ENCODE results near the gene GAS5. TPM values are rescaled to one million over a fixed set of nuclear protein-coding genes. Genes with fewer than 3 reads are reported as not detected.
"Not testable (repeated sequence)": the region's sequence is repeated elsewhere in the genome, so short reads cannot be mapped to it uniquely, and the experiment has no call there.

Gene GAS5
- polyA plus RNA-seq (2013, experiment 1 of 2; ENCODE audit: insufficient read length): 390 TPM
- polyA plus RNA-seq (2013, experiment 2 of 2; ENCODE audit: insufficient read length): 402 TPM

GRCh38 chr1:173867753-173868265, at the start of gene GAS5:
TSS of gene GAS5 (minus strand) at chr1:173867989.
- DNase-seq: peak; percentile 100

GRCh38 chr1:173917149-173917548, 49.4 kb upstream of the GAS5 start, which contains the start of gene SERPINC1:
TSS of gene SERPINC1 (minus strand) at chr1:173917327. CDS start at chr1:173917259, 68 bp downstream.
- no peak for DNase-seq

GRCh38 chr1:173916667-173917066, 48.9 kb upstream of the GAS5 start:
- no peak for DNase-seq

GRCh38 chr1:173915596-173915995, 47.8 kb upstream of the GAS5 start:
- no peak for DNase-seq

- DNase-seq: no peak
Measured at GRCh38 chr1:173914366-173914871, 46.6 kb upstream of the GAS5 start.

- DNase-seq: no peak
Measured at GRCh38 chr1:173913111-173913510, 45.3 kb upstream of the GAS5 start.

- no peak for DNase-seq
Measured at GRCh38 chr1:173903827-173904531, 36.2 kb upstream of the GAS5 start.

DNA sequence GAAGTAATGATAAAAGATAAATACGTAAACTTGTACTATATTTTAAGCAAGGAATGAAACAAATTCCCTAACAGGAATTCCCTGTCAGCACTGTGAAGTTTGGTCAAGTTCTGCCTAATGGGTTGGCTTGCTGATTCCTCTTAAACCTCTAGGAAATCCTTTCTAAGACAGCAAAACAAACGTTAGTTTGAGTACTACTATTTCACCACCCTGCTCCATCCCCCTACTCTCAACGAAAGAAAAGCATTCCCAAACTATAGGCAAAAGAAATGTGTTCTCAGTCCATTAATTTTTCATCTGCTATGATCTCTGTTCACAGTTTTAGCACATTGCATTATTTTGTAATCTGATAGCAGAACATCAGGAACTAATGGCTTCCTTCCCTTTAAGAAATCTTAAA, 33.2 kb upstream of the GAS5 start:
- DNase-seq: no peak

- DNase-seq: no peak
Measured at GRCh38 chr1:173900427-173900826, 32.6 kb upstream of the GAS5 start.

GRCh38 chr1:173894189-173894588, 26.4 kb upstream of the GAS5 start:
- DNase-seq: no peak

GRCh38 chr1:173893611-173894010, 25.8 kb upstream of the GAS5 start:
- no peak for DNase-seq

- DNase-seq: no peak
Measured at GRCh38 chr1:173889885-173890284, 22.1 kb upstream of the GAS5 start.

DNA sequence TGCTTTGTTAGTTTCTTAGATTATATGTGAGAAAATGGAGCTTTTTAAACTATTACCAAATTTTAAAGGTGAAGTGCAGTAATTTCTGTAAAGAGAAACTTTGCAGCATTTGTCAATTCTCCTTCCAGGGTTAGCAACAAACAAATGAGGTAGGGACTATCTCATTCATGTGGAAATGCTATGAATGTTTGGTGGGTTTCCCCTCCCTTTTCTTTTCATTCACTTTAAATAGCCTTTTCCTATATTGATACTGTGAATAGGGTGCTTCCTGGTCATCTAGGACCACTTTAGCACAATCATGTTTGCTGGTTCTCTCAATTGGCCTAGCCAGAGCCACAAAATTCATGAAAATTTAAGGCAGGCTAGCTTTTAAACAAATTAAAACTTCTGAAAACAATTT, 21.0 kb upstream of the GAS5 start:
- DNase-seq: no peak

DNA sequence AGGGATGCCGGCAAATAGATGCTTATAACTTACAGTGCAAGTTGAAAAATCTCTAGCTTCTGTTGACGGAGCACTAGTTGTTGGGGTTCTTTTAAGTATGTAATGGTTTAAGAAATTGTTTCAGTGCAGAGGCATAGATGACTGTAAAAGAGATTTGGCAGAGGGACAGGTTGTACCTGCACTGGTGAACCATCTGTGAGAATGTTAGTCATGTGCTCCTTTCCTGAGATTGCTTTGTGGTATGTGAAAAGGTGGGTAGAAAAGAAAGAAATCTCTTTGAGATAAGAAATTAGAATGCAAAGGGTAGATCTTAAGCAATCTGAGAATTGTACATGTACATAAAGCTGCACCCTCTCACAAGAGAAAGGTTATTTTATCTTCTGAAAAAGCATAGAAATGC, 19.8 kb upstream of the GAS5 start:
- DNase-seq: no peak

- no peak for DNase-seq
Measured at GRCh38 chr1:173886746-173887611, 19.2 kb upstream of the GAS5 start.

DNA sequence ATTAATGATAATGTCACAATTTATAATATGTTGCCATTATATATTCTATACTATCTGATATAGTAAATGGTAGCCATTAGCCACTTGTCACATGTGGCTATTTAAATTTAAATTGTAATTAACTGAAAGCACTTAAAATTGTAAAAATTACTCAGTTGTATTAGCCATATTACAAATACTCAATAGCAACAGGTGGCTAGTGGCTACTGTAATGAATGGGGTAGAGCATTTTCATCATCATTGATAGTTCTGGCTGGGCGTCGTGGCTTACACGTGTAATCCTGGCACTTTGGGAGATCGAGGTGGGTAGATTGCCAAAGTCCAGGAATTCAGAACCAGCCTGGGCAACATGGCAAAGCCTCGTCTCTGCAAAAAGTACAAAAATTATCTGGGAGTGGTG, 16.9 kb upstream of the GAS5 start:
- no peak for DNase-seq

DNA sequence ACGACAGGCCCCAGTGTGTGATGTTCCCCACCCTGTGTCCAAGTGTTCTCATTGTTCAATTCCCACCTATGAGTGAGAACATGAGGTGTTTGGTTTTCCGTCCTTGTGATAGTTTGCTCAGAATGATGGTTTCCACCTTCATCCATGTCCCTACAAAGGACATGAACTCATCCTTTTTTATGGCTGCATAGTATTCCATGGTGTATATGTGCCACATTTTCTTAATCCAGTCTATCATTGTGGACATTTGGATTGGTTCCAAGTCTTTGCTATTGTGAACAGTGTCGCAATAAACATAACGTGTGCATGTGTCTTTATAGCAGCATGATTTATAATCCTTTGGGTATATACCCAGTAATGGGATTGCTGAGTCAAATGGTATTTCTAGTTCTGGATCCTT, 13.3 kb upstream of the GAS5 start:
- DNase-seq: not testable (repeated sequence)

DNA sequence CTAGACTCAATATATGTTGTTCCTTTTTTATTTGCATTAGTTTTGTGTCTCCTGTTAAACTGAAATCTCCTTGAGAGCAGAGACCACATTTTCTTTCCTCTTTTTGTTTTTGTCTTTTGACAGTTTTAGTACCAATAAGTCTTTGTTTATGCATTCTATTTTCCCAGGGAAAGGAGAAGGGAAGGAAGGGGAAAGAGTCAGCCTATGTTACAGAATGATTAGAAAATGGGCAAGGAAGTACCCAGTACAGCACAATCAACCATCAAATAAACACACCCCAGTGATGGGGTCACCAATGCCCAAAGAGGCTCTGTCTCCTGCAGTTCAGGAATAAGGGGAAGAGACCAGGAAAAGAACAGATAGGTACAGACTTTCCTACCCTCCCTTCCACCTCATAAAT, 10.5 kb upstream of the GAS5 start:
- DNase-seq: no peak

DNA sequence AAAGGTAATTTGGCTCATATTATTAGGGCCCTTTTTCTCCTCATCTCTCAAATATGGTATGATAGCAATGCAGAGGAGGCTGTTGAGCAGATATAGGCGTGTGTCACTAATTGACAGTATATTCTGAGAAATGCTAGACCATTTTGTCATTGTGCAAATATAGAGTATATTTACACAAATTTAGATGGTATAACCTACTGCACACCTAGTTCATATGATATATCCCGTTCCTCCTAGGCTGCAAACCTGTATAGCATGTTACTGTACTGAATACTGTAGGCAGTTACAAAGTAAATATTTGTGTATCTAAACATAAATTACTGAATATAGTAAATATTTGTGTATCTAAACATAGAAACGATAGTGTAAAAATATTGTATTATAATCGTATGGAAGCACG, 8.9 kb upstream of the GAS5 start:
- DNase-seq: no peak

- DNase-seq: no peak
Measured at GRCh38 chr1:173871500-173871899, 3.7 kb upstream of the GAS5 start.

GRCh38 chr1:173871091-173871490, 3.3 kb upstream of the GAS5 start:
- no peak for DNase-seq

DNA sequence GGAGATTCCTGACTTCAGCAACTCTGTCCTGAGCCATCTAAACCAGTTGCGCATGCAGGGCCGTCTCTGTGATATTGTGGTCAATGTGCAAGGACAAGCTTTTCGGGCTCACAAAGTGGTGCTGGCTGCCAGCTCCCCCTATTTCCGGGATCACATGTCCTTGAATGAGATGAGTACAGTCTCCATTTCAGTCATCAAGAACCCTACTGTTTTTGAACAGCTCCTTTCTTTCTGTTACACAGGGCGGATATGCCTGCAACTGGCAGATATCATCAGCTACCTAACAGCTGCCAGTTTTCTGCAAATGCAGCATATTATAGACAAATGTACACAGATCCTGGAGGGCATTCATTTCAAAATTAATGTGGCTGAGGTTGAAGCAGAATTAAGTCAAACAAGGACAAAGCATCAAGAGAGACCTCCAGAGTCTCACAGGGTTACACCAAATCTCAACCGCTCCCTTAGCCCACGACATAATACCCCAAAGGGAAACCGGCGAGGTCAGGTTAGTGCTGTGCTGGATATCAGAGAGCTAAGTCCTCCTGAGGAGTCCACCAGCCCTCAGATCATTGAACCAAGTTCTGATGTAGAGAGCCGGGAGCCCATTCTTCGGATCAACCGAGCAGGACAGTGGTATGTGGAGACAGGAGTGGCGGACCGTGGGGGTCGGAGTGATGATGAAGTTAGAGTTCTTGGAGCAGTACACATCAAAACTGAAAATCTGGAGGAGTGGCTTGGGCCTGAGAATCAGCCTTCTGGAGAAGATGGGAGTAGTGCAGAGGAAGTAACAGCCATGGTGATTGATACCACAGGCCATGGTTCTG, 2.7 kb upstream of the GAS5 start:
- DNase-seq: no peak

DNA sequence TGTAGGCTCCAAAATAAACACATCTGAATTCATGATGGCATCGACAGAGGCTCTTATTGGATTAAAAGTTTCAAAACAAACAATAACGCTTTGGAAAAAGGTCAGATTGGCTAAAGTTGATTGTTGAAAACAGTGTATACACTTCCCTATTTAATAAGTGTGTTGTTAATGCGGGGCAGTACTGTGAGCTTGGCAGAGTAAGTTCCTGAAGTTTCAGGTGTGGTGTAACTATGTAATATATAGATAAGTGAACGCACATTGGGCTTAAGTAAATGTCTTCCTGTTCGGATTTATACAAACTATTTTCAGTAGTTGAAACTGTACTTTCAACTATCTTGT, 1.2 kb upstream of the GAS5 start:
- no peak for DNase-seq

Measured in fibroblast of skin of scalp (primary cell).